HepG2 (cell line): ENCODE data around the gene ADCY10. TPM values are rescaled to one million over a fixed set of nuclear protein-coding genes. Genes with fewer than 3 reads are reported as not detected.

Experiments
- BCL6 ChIP-seq: IDR thresholded peaks from 2 replicates; pipeline ENCODE4 v1.6.1; 2016; ENCODE audit warnings: missing genetic modification reagents, missing compliant biosample characterization
- CCAR2 ChIP-seq: fragments of 200-400 bp; formaldehyde crosslinking; optimal IDR thresholded peaks from 2 replicates; pipeline ENCODE3; 2018; ENCODE audit warnings: low read depth, mild to moderate bottlenecking, low read length, moderate library complexity
- FOSL2 ChIP-seq: sonication (generic); formaldehyde crosslinking; IDR thresholded peaks from 2 replicates; pipeline ENCODE4 v1.4.0; 2020; ENCODE audit warnings: missing genetic modification reagents
- HDAC2 ChIP-seq: sonication (generic); formaldehyde crosslinking; IDR thresholded peaks from 2 replicates; pipeline ENCODE4 v1.4.0; 2020; ENCODE audit warnings: missing genetic modification reagents
- HNRNPLL ChIP-seq: fragments of 200-400 bp; formaldehyde crosslinking; IDR thresholded peaks from 2 replicates; pipeline ENCODE4 v1.6.1; 2017; ENCODE audit warnings: mild to moderate bottlenecking, low read depth, low read length; ENCODE audit not compliant: poor library complexity, severe bottlenecking
- IKZF1 ChIP-seq: fragments of 450-650 bp; IDR thresholded peaks from 2 replicates; pipeline ENCODE4 v1.7.1; 2016
- KDM4B ChIP-seq: sonication (generic); formaldehyde crosslinking; IDR thresholded peaks from 2 replicates; pipeline ENCODE4 v1.4.0; 2020; ENCODE audit warnings: missing genetic modification reagents
- MAF1 ChIP-seq: sonication (generic); formaldehyde crosslinking; IDR thresholded peaks from 2 replicates; pipeline ENCODE4 v1.5.0; 2020; ENCODE audit warnings: missing genetic modification reagents, borderline replicate concordance
- MATR3 ChIP-seq: sonication (generic); formaldehyde crosslinking; IDR thresholded peaks from 2 replicates; pipeline ENCODE4 v1.4.0; 2020; ENCODE audit warnings: missing genetic modification reagents
- MIER3 ChIP-seq: IDR thresholded peaks from 2 replicates; pipeline ENCODE4 v1.6.1; 2016; ENCODE audit warnings: missing compliant biosample characterization, borderline replicate concordance
- NFYC ChIP-seq: IDR thresholded peaks from 2 replicates; pipeline ENCODE4 v1.6.1; 2016; ENCODE audit warnings: missing genetic modification reagents, missing compliant biosample characterization
- NR3C1 ChIP-seq: sonication (generic); formaldehyde crosslinking; IDR thresholded peaks from 2 replicates; pipeline ENCODE4 v1.4.0; 2020; ENCODE audit warnings: missing genetic modification reagents
- RBFOX2 ChIP-seq: fragments of 200-400 bp; formaldehyde crosslinking; IDR thresholded peaks from 2 replicates; pipeline ENCODE4 v1.6.1; 2017; ENCODE audit warnings: low read depth, mild to moderate bottlenecking, low read length
- RBM39 ChIP-seq: fragments of 200-400 bp; formaldehyde crosslinking; IDR thresholded peaks from one replicate; pipeline ENCODE4 v1.6.1; 2018; ENCODE audit warnings: antibody characterized with exemption, mild to moderate bottlenecking, low read depth, low read length; ENCODE audit not compliant: poor library complexity, severe bottlenecking
- SATB2 ChIP-seq: sonication (generic); formaldehyde crosslinking; IDR thresholded peaks from 2 replicates; pipeline ENCODE4 v1.5.0; 2020; ENCODE audit warnings: missing genetic modification reagents
- SMC3 ChIP-seq: IDR thresholded peaks from 2 replicates; pipeline ENCODE4 v1.6.1; 2011; ENCODE audit warnings: low read length, improper control_type of control experiment
- SMYD3 ChIP-seq: sonication (generic); formaldehyde crosslinking; IDR thresholded peaks from 2 replicates; pipeline ENCODE4 v1.8.1; 2023; ENCODE audit warnings: mild to moderate bottlenecking, missing genetic modification reagents
- SOX13 ChIP-seq, 3 experiments: fragments of 450-650 bp in 1 of 3; sonication (generic) in 1 of 3; formaldehyde crosslinking in 1 of 3; IDR thresholded peaks in 2 of 3; conservative IDR thresholded peaks in 1 of 3; 2 replicates each; pipeline versions ENCODE4 v1.5.0 to v1.6.1; 2016 to 2020; ENCODE audit warnings: antibody characterized with exemption in 1 of 3, mild to moderate bottlenecking in 1 of 3, missing compliant biosample characterization in 1 of 3, missing genetic modification reagents in 1 of 3, moderate library complexity in 1 of 3
- SRSF1 ChIP-seq: fragments of 200-400 bp; formaldehyde crosslinking; optimal IDR thresholded peaks from 2 replicates; pipeline ENCODE3; 2017; ENCODE audit warnings: mild to moderate bottlenecking, low read depth, low read length, moderate library complexity
- TP53 ChIP-seq: sonication (generic); formaldehyde crosslinking; conservative IDR thresholded peaks from 2 replicates; pipeline ENCODE4 v1.4.0; 2020; ENCODE audit warnings: missing genetic modification reagents
- ZFP36L1 ChIP-seq: sonication (generic); formaldehyde crosslinking; IDR thresholded peaks from 2 replicates; pipeline ENCODE4 v1.8.0; 2022; ENCODE audit warnings: mild to moderate bottlenecking, missing genetic modification reagents, moderate library complexity
- ZFP41 ChIP-seq: sonication (generic); formaldehyde crosslinking; IDR thresholded peaks from 2 replicates; pipeline ENCODE4 v1.4.0; 2020; ENCODE audit warnings: mild to moderate bottlenecking, missing genetic modification reagents, borderline replicate concordance
- ZNF614 ChIP-seq: IDR thresholded peaks from 2 replicates; pipeline ENCODE4 v1.6.1; 2018; ENCODE audit warnings: missing biosample characterization, missing genetic modification reagents, inconsistent platforms, borderline replicate concordance
- ZSCAN30 ChIP-seq: sonication (generic); formaldehyde crosslinking; IDR thresholded peaks from 2 replicates; pipeline ENCODE4 v1.5.0; 2020; ENCODE audit warnings: mild to moderate bottlenecking, missing genetic modification reagents
- polyA plus RNA-seq, 8 experiments: library from polyadenylated mRNA; depleted of rRNA in 3 of 8; stranded (reverse) in 7 of 8; unstranded in 1 of 8; fragments of >200 nt; fragmentation: Illumina TruSeq in 4 of 8; extraction: Trizol in 4 of 8; gene quantifications; 2 replicates each; pipeline versions ENCODE4 v1.2.1 to v1.2.3, GENCODE V29; 2011 to 2016; ENCODE audit warnings: low read depth in 4 of 8, missing spikeins in 1 of 8, mixed read lengths in 1 of 8; ENCODE audit not compliant: insufficient read depth in 1 of 8
- total RNA-seq, 5 experiments: library from RNA; depleted of rRNA; stranded (reverse); fragments of >200 nt; fragmentation: Illumina TruSeq; extraction: Trizol; gene quantifications; 2 replicates each; pipeline ENCODE4 v1.2.3, GENCODE V29; 2016; ENCODE audit warnings: low read depth in 1 of 5
- TF ChIP-seq, protein P1 (sequence below): IDR thresholded peaks from 2 replicates; pipeline ENCODE4 v1.6.1; 2016; ENCODE audit warnings: missing compliant biosample characterization, missing genetic modification reagents, borderline replicate concordance
- TF ChIP-seq, protein P2 (sequence below): sonication (generic); formaldehyde crosslinking; IDR thresholded peaks from 2 replicates; pipeline ENCODE4 v1.8.0; 2022; ENCODE audit warnings: mild to moderate bottlenecking, missing genetic modification reagents; ENCODE audit not compliant: insufficient replicate concordance
- TF ChIP-seq, protein P3 (sequence below): IDR thresholded peaks from 2 replicates; pipeline ENCODE4 v1.6.1; 2018; ENCODE audit warnings: missing genetic modification reagents, mild to moderate bottlenecking, missing compliant biosample characterization

Gene ADCY10
- total and polyA plus RNA-seq, 2 of the 13 experiments (the other 11 are each of a cell fraction or from before 2014, with no cell fraction given): 0.02 to 0.03 TPM

DNA sequence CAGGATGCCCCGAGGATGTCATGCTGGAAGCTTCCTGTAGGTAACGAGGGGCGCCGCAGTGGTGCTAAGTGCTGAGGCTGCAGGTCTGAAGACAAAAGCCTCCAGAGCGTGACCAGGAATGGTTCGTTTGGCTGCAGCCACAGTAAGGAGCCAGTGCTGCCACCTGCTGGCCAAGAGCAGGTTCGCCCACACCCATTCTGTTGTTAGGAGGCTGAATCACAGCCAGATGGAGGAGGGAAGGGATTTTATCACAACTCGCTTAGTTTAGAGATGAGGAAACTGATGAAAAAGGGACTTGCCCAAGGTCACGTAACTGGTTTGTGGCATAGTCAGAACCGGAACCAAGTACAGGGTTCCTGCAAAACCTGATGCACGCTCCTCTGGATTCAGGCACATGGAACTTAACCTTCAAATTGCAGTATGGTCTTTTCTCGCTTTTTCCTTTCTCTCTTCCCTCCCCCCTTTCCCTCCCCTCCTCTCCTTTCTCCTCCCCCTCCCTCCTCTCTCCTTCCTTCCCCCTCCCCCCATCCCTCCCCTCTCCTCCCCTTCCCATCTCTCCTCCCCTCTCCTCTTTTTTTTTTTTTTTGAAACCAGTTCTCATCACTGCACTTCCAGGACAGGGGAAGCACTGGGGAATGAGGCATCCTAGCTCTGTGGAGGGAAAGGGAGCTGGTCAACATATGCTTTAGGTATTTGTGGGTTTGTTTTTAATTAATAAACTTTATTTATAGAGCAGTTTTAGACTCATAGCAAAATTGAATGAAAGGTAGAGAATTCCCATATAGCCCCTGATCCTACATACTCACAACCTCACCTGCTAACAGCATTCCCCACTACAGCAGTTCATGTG, 110.4 kb downstream of the ADCY10 start (continued):
- TF ChIP-seq BCL6 (peak; percentile 46; the same call in 1 of the 2 replicates), ZFP36L1 (CRISPR knock-in tag) (no peak), CCAR2 (no peak), SATB2 (CRISPR knock-in tag) (no peak), RBFOX2 (no peak), SMYD3 (CRISPR knock-in tag) (no peak), NR3C1 (CRISPR knock-in tag) (no peak), HDAC2 (CRISPR knock-in tag) (peak; percentile 59; the same call in 1 of the 2 replicates), RBM39 (no peak), ZFP41 (CRISPR knock-in tag) (no peak), IKZF1 (no peak), MIER3 (CRISPR knock-in tag) (no peak; the same call in 1 of the 2 replicates), MATR3 (no peak), SMC3 (peak; percentile 86), ZNF614 (CRISPR knock-in tag) (0 out of 2 replicates have a peak, but pooled peaks have one; percentile 33), FOSL2 (CRISPR knock-in tag) (peak; percentile 48; the same call in 1 of the 2 replicates), SOX13 (IDR thresholded peaks at IDR 0.05) (no peak), SOX13 (CRISPR knock-in tag; conservative IDR thresholded peaks at IDR 0.05 in 1 of 2, IDR thresholded peaks at IDR 0.05 in 1 of 2) (peak in 1 of 2 experiments; percentile 70; a peak in 2 of 4 replicates), KDM4B (CRISPR knock-in tag) (peak; percentile 65; the same call in 1 of the 2 replicates), HNRNPLL (no peak), ZSCAN30 (CRISPR knock-in tag) (no peak), NFYC (no peak), SRSF1 (no peak), MAF1 (CRISPR knock-in tag) (no peak), TP53 (CRISPR knock-in tag) (no peak)
- TF ChIP-seq, protein P1, sequence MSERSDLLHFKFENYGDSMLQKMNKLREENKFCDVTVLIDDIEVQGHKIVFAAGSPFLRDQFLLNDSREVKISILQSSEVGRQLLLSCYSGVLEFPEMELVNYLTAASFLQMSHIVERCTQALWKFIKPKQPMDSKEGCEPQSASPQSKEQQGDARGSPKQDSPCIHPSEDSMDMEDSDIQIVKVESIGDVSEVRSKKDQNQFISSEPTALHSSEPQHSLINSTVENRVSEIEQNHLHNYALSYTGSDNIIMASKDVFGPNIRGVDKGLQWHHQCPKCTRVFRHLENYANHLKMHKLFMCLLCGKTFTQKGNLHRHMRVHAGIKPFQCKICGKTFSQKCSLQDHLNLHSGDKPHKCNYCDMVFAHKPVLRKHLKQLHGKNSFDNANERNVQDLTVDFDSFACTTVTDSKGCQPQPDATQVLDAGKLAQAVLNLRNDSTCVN (CRISPR knock-in tag): no peak
- TF ChIP-seq, protein P2, sequence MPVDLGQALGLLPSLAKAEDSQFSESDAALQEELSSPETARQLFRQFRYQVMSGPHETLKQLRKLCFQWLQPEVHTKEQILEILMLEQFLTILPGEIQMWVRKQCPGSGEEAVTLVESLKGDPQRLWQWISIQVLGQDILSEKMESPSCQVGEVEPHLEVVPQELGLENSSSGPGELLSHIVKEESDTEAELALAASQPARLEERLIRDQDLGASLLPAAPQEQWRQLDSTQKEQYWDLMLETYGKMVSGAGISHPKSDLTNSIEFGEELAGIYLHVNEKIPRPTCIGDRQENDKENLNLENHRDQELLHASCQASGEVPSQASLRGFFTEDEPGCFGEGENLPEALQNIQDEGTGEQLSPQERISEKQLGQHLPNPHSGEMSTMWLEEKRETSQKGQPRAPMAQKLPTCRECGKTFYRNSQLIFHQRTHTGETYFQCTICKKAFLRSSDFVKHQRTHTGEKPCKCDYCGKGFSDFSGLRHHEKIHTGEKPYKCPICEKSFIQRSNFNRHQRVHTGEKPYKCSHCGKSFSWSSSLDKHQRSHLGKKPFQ (CRISPR knock-in tag): no peak
- TF ChIP-seq, protein P3, sequence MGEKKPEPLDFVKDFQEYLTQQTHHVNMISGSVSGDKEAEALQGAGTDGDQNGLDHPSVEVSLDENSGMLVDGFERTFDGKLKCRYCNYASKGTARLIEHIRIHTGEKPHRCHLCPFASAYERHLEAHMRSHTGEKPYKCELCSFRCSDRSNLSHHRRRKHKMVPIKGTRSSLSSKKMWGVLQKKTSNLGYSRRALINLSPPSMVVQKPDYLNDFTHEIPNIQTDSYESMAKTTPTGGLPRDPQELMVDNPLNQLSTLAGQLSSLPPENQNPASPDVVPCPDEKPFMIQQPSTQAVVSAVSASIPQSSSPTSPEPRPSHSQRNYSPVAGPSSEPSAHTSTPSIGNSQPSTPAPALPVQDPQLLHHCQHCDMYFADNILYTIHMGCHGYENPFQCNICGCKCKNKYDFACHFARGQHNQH (CRISPR knock-in tag): peak; percentile 67; the same call in 1 of the 2 replicates
